ENCODE results near the gene CHCHD5. TPM values are rescaled to one million over a fixed set of nuclear protein-coding genes. Genes with fewer than 3 reads are reported as not detected.

CHCHD5 gene
- total and polyA plus RNA-seq, 2 of the 4 experiments (the other 2 are of a cell fraction) = 4.8 to 40.1 TPM

- no peak overlapping the region for H3K4me3 ChIP-seq (ENCODE audit: insufficient read depth, low read depth, low read length)
- H4K8ac ChIP-seq (ENCODE audit: low read depth in 2 of 2, low read length in 2 of 2) = peak overlapping the region in 1 of 2 experiments; percentile 37; a peak in 3 of 4 replicates
- H4K20me1 ChIP-seq (ENCODE audit: insufficient read depth, low read length) = no peaks in the 10 kb centered on the region; the same call in 1 of the 2 replicates
- peak; percentile 87 for DNase-seq
- no peak overlapping the region for H3K9ac ChIP-seq (ENCODE audit: low read depth, low read length)
- peak overlapping the region; percentile 16 for H2AFZ ChIP-seq (replicated peaks; ENCODE audit: low read length, poor library complexity)
- intact Hi-C loops (cut with micrococcal nuclease) (loop anchor here (10.0 kb wide), 1 partner anchor 321 kb away; no protein-coding TSS in a partner anchor), in situ Hi-C loops (cut with MboI; ENCODE audit: low sequenced_read_pairs) (loop anchor here (10.0 kb wide), 1 partner anchor 321 kb away; no protein-coding TSS in a partner anchor), dilution Hi-C loops (cut with HindIII; ENCODE audit: low sequenced_read_pairs, unreplicated experiment) (no loop called here)
- H3K9me1 ChIP-seq (ENCODE audit: insufficient read depth, low read length) = peaks cover 18% of the 10 kb centered on the region
- H3K56ac ChIP-seq (ENCODE audit: extremely low read depth, insufficient read depth, low read length) = no peak overlapping the region
- H2BK5ac ChIP-seq (ENCODE audit: low read depth, low read length, poor library complexity, severe bottlenecking) = no peak overlapping the region
- H4K5ac ChIP-seq (ENCODE audit: low read depth, low read length) = no peak overlapping the region
- 0 out of 2 replicates have a peak overlapping the region, but pooled peaks have one; percentile 36 for H3K14ac ChIP-seq (replicated peaks; ENCODE audit: low read depth, low read length)
- TF ChIP-seq FOS (IDR thresholded peaks at IDR 0.05; ENCODE audit: low read depth, low read length) (peak; percentile 64), MAZ (IDR thresholded peaks at IDR 0.05; ENCODE audit: borderline replicate concordance, low read depth, low read length) (peak; percentile 45; the same call in 1 of the 2 replicates), CHD1 (IDR thresholded peaks at IDR 0.05; ENCODE audit: low read depth, low read length) (no peak), BHLHE40 (IDR thresholded peaks at IDR 0.05; ENCODE audit: low read depth, low read length) (0 out of 2 replicates have a peak, but pooled peaks have one; percentile 20), NFE2L2 (IDR thresholded peaks at IDR 0.05; ENCODE audit: low read depth, low read length) (no peak), CEBPB (IDR thresholded peaks at IDR 0.05; ENCODE audit: low read depth, low read length) (no peak)
- no peak overlapping the region for H3K23ac ChIP-seq (ENCODE audit: low read depth, low read length)
- H2AK5ac ChIP-seq (ENCODE audit: low read depth, low read length) = peak overlapping the region; percentile 59; the same call in 1 of the 2 replicates
- peak overlapping the region; percentile 47 for H2AK9ac ChIP-seq (replicated peaks; ENCODE audit: low read depth, low read length, poor library complexity)
- H2BK20ac ChIP-seq (ENCODE audit: low read depth, low read length) = peak overlapping the region; percentile 64
- ChIA-PET POLR2A (ENCODE audit: unreplicated experiment) (interaction anchor here (0.6 kb wide), 1 partner anchor 38 kb away, joined by 3 read pairs; no protein-coding TSS in a partner anchor), CTCF (interaction anchor here (0.6 to 3.0 kb wide), 5 partner anchors 16 to 125 kb away, joined by 3 to 8 read pairs (median 3); no protein-coding TSS in a partner anchor)
- no CpG with 5 or more reads among the region's 11 CpGs for WGBS, 2 experiments (ENCODE audit: extremely low coverage in 2 of 2, insufficient read length in 1 of 2)
- H3K4ac ChIP-seq (ENCODE audit: low read depth, low read length) = peak overlapping the region; percentile 34; the same call in 1 of the 2 replicates
- peaks cover 0 to 9% of the 10 kb centered on the region in 2 experiments; a peak in 1 of 4 replicates for H3K79me1 ChIP-seq (ENCODE audit: low read depth in 1 of 2, low read length in 2 of 2)
- H3K27ac ChIP-seq (ENCODE audit: insufficient read depth, low read length) = no peak overlapping the region; the same call in 1 of the 2 replicates
- peak overlapping the region; percentile 12; the same call in 1 of the 3 replicates for H2BK15ac ChIP-seq (ENCODE audit: low read depth, low read length)
- peak; percentile 8; the same call in 1 of the 2 replicates for ATAC-seq (ENCODE audit: low read depth)
- H3K4me2 ChIP-seq (ENCODE audit: low read depth, low read length) = no peak overlapping the region
- H3K4me1 ChIP-seq (ENCODE audit: control insufficient read depth, insufficient read depth, low read length) = peaks cover 20% of the 10 kb centered on the region
- H3K9me3 ChIP-seq (ENCODE audit: control insufficient read depth, insufficient read depth, low read length) = no peaks in the 10 kb centered on the region
- no peak overlapping the region for H4K91ac ChIP-seq (ENCODE audit: insufficient read depth, low read depth, low read length)
- no TSS peak for BruUV-seq (replicated peaks)
- no peaks in the 10 kb centered on the region for H3K27me3 ChIP-seq (ENCODE audit: control insufficient read depth, insufficient read depth, low read length)
- peak overlapping the region; percentile 58 for H2BK120ac ChIP-seq (ENCODE audit: low read depth, low read length)
- H3K36me3 ChIP-seq (ENCODE audit: control insufficient read depth, insufficient read depth, low read length) = no peaks in the 10 kb centered on the region
- peak overlapping the region; percentile 8; the same call in 1 of the 2 replicates for H3K18ac ChIP-seq (ENCODE audit: low read depth, low read length)
Measured at GRCh38 chr2:112623913-112624777, 39.7 kb downstream of the CHCHD5 start.

Data from IMR-90 (cell line).